Measurements from ENCODE around the gene C1D.

The C1D gene

GRCh38 chr2:68024450-68024849 is 38.4 kb downstream of the C1D start:
- Histone ChIP-seq H3K9me3 (ENCODE audit: control insufficient read depth in 5 of 5, low read length in 5 of 5) (no peaks in the 10 kb centered on the region), H3K4me1 (ENCODE audit: control insufficient read depth in 5 of 5, insufficient read depth in 5 of 5, low read length in 5 of 5) (no peaks in the 10 kb centered on the region), H3K4me3 (ENCODE audit: low read depth in 1 of 5, low read length in 5 of 5) (no peak overlapping the region), H3K9ac (ENCODE audit: low read length in 5 of 5) (no peak overlapping the region), H3K27me3 (ENCODE audit: control insufficient read depth in 5 of 5, insufficient read depth in 4 of 5, low read length in 5 of 5) (peaks cover 0 to 3% (median 0%) of the 10 kb centered on the region in 5 donors), H3K36me3 (ENCODE audit: control insufficient read depth in 5 of 5, insufficient read depth in 5 of 5, low read length in 5 of 5) (no peaks in the 10 kb centered on the region), H3K27ac (ENCODE audit: low read depth, low read length) (no peak overlapping the region)

- Histone ChIP-seq H3K9ac (ENCODE audit: low read length in 5 of 5) (no peak overlapping the region), H3K9me3 (ENCODE audit: control insufficient read depth in 5 of 5, low read length in 5 of 5) (no peaks in the 10 kb centered on the region), H3K27me3 (ENCODE audit: control insufficient read depth in 5 of 5, insufficient read depth in 4 of 5, low read length in 5 of 5) (peaks cover 0 to 3% (median 0%) of the 10 kb centered on the region in 5 donors), H3K4me3 (ENCODE audit: low read depth in 1 of 5, low read length in 5 of 5) (no peak overlapping the region), H3K27ac (ENCODE audit: low read depth, low read length) (no peak overlapping the region), H3K4me1 (ENCODE audit: control insufficient read depth in 5 of 5, insufficient read depth in 5 of 5, low read length in 5 of 5) (no peaks in the 10 kb centered on the region), H3K36me3 (ENCODE audit: control insufficient read depth in 5 of 5, insufficient read depth in 5 of 5, low read length in 5 of 5) (no peaks in the 10 kb centered on the region)
These were observed 38.9 kb downstream of the C1D start for GRCh38 chr2:68023904-68024303.

GRCh38 chr2:68018727-68019126 is 44.1 kb downstream of the C1D start:
- no peak overlapping the region for H3K9ac ChIP-seq (ENCODE audit: low read length in 5 of 5)

DNA sequence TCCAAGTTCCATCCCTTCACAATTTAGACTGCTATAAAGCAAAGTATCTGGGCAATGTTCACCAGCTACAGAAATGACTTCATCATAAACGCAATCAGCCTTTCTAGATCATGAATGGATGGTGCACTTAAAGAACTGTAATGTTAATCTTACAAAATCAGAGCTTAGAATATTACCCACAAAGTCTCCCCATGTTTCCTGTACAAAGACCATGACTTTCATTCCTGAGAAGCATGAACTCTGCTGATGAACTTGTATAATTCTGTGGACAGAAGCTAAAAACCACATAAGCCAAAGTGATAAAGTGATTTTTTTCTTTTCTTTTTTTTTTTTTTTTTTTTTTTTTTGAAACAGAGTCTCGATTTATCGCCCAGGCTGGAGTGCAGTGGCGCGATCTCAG is 53.3 kb downstream of the C1D start:
- Histone ChIP-seq H3K4me3 (ENCODE audit: low read depth in 1 of 5, low read length in 5 of 5) (no peak overlapping the region), H3K27ac (ENCODE audit: low read depth, low read length) (no peak overlapping the region), H3K4me1 (ENCODE audit: control insufficient read depth in 5 of 5, insufficient read depth in 5 of 5, low read length in 5 of 5) (no peaks in the 10 kb centered on the region), H3K9me3 (ENCODE audit: control insufficient read depth in 5 of 5, low read length in 5 of 5) (no peaks in the 10 kb centered on the region), H3K9ac (ENCODE audit: low read length in 5 of 5) (no peak overlapping the region), H3K27me3 (ENCODE audit: control insufficient read depth in 5 of 5, insufficient read depth in 4 of 5, low read length in 5 of 5) (peaks cover 0 to 3% (median 0%) of the 10 kb centered on the region in 5 donors), H3K36me3 (ENCODE audit: control insufficient read depth in 5 of 5, insufficient read depth in 5 of 5, low read length in 5 of 5) (no peaks in the 10 kb centered on the region)

More at GRCh38 chr2:68018727-68019126, 44.1 kb downstream of the C1D start:
- no peak overlapping the region for H3K27ac ChIP-seq (ENCODE audit: low read depth, low read length)
- no peak overlapping the region for H3K4me3 ChIP-seq (ENCODE audit: low read depth in 1 of 5, low read length in 5 of 5)
- H3K27me3 ChIP-seq (ENCODE audit: control insufficient read depth in 5 of 5, insufficient read depth in 4 of 5, low read length in 5 of 5), result peaks cover 0 to 2% (median 0%) of the 10 kb centered on the region in 5 donors
- H3K4me1 ChIP-seq (ENCODE audit: control insufficient read depth in 5 of 5, insufficient read depth in 5 of 5, low read length in 5 of 5), result no peaks in the 10 kb centered on the region
- no peaks in the 10 kb centered on the region for H3K36me3 ChIP-seq (ENCODE audit: control insufficient read depth in 5 of 5, insufficient read depth in 5 of 5, low read length in 5 of 5)
- H3K9me3 ChIP-seq (ENCODE audit: control insufficient read depth in 5 of 5, low read length in 5 of 5), result no peaks in the 10 kb centered on the region

GRCh38 chr2:68000170-68000825 is 62.5 kb downstream of the C1D start:
- H3K4me1 ChIP-seq (ENCODE audit: control insufficient read depth in 5 of 5, insufficient read depth in 5 of 5, low read length in 5 of 5), result peaks cover 0 to 11% (median 0%) of the 10 kb centered on the region in 5 donors
- H3K9ac ChIP-seq (ENCODE audit: low read length in 5 of 5), result no peak overlapping the region
- H3K27me3 ChIP-seq (ENCODE audit: control insufficient read depth in 5 of 5, insufficient read depth in 4 of 5, low read length in 5 of 5), result no peaks in the 10 kb centered on the region
- H3K9me3 ChIP-seq (ENCODE audit: control insufficient read depth in 5 of 5, low read length in 5 of 5), result no peaks in the 10 kb centered on the region
- no peaks in the 10 kb centered on the region for H3K36me3 ChIP-seq (ENCODE audit: control insufficient read depth in 5 of 5, insufficient read depth in 5 of 5, low read length in 5 of 5)
- H3K4me3 ChIP-seq (ENCODE audit: low read depth in 1 of 5, low read length in 5 of 5), result no peak overlapping the region
- H3K27ac ChIP-seq (ENCODE audit: low read depth, low read length), result no peak overlapping the region

- Histone ChIP-seq H3K9me3 (ENCODE audit: control insufficient read depth in 5 of 5, low read length in 5 of 5) (no peaks in the 10 kb centered on the region), H3K36me3 (ENCODE audit: control insufficient read depth in 5 of 5, insufficient read depth in 5 of 5, low read length in 5 of 5) (no peaks in the 10 kb centered on the region), H3K9ac (ENCODE audit: low read length in 5 of 5) (no peak overlapping the region), H3K4me1 (ENCODE audit: control insufficient read depth in 5 of 5, insufficient read depth in 5 of 5, low read length in 5 of 5) (peaks cover 0 to 11% (median 0%) of the 10 kb centered on the region in 5 donors), H3K27ac (ENCODE audit: low read depth, low read length) (no peak overlapping the region), H3K27me3 (ENCODE audit: control insufficient read depth in 5 of 5, insufficient read depth in 4 of 5, low read length in 5 of 5) (no peaks in the 10 kb centered on the region), H3K4me3 (ENCODE audit: low read depth in 1 of 5, low read length in 5 of 5) (no peak overlapping the region)
These were observed 63.5 kb downstream of the C1D start for GRCh38 chr2:67999332-67999731.

GRCh38 chr2:67997903-67998302 is 64.9 kb downstream of the C1D start:
- H3K9ac ChIP-seq (ENCODE audit: low read length in 5 of 5), result no peak overlapping the region
- H3K27ac ChIP-seq (ENCODE audit: low read depth, low read length), result no peak overlapping the region
- peaks cover 0 to 11% (median 0%) of the 10 kb centered on the region in 5 donors for H3K4me1 ChIP-seq (ENCODE audit: control insufficient read depth in 5 of 5, insufficient read depth in 5 of 5, low read length in 5 of 5)
- H3K27me3 ChIP-seq (ENCODE audit: control insufficient read depth in 5 of 5, insufficient read depth in 4 of 5, low read length in 5 of 5), result no peaks in the 10 kb centered on the region
- H3K4me3 ChIP-seq (ENCODE audit: low read depth in 1 of 5, low read length in 5 of 5), result no peak overlapping the region
- no peaks in the 10 kb centered on the region for H3K36me3 ChIP-seq (ENCODE audit: control insufficient read depth in 5 of 5, insufficient read depth in 5 of 5, low read length in 5 of 5)
- H3K9me3 ChIP-seq (ENCODE audit: control insufficient read depth in 5 of 5, low read length in 5 of 5), result no peaks in the 10 kb centered on the region

GRCh38 chr2:67997528-67997900 is 65.3 kb downstream of the C1D start:
- Histone ChIP-seq H3K4me1 (ENCODE audit: control insufficient read depth in 5 of 5, insufficient read depth in 5 of 5, low read length in 5 of 5) (peaks cover 0 to 11% (median 0%) of the 10 kb centered on the region in 5 donors), H3K9me3 (ENCODE audit: control insufficient read depth in 5 of 5, low read length in 5 of 5) (no peaks in the 10 kb centered on the region), H3K27me3 (ENCODE audit: control insufficient read depth in 5 of 5, insufficient read depth in 4 of 5, low read length in 5 of 5) (no peaks in the 10 kb centered on the region), H3K36me3 (ENCODE audit: control insufficient read depth in 5 of 5, insufficient read depth in 5 of 5, low read length in 5 of 5) (no peaks in the 10 kb centered on the region), H3K27ac (ENCODE audit: low read depth, low read length) (no peak overlapping the region), H3K9ac (ENCODE audit: low read length in 5 of 5) (no peak overlapping the region), H3K4me3 (ENCODE audit: low read depth in 1 of 5, low read length in 5 of 5) (no peak overlapping the region)

DNA sequence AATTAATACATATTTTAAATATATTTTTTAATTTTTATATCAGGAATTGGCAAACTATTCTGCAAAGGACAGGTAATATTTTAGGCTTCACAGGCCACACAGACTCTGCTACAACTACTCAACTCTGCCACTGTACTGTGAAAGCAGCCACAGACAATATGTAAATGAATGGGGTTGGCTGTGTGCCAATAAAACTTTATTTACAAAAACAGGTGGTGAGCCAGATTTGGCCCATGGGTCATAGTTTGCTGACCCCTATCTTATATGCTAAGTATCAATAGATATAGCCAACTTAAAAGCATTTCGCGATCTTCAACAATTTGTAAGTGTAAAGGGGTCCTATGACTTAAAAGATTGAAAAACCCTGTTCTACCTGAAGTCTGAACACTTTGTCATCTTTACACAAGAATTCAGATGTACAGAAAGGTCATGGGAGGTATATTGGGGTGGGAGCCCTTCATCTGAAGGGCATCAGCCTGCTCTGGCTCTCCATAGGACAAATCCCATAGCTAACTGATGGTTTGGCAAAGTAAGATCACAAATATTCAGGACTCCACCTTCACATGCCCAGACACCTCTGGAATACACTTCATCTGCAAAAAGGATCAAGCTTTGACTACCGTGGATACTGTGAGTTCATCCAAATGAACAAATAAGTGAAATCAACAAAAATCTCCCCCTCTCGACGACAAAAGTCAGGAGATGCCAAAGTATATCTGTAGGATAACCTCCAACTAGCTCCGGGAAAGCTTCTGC is 65.9 kb downstream of the C1D start:
- Histone ChIP-seq H3K4me3 (ENCODE audit: low read depth in 1 of 5, low read length in 5 of 5) (no peak overlapping the region), H3K27me3 (ENCODE audit: control insufficient read depth in 5 of 5, insufficient read depth in 4 of 5, low read length in 5 of 5) (no peaks in the 10 kb centered on the region), H3K27ac (ENCODE audit: low read depth, low read length) (no peak overlapping the region), H3K9me3 (ENCODE audit: control insufficient read depth in 5 of 5, low read length in 5 of 5) (no peaks in the 10 kb centered on the region), H3K4me1 (ENCODE audit: control insufficient read depth in 5 of 5, insufficient read depth in 5 of 5, low read length in 5 of 5) (peaks cover 0 to 11% (median 0%) of the 10 kb centered on the region in 5 donors), H3K36me3 (ENCODE audit: control insufficient read depth in 5 of 5, insufficient read depth in 5 of 5, low read length in 5 of 5) (no peaks in the 10 kb centered on the region), H3K9ac (ENCODE audit: low read length in 5 of 5) (no peak overlapping the region)

GRCh38 chr2:67994716-67995115 is 68.1 kb downstream of the C1D start:
- Histone ChIP-seq H3K27me3 (ENCODE audit: control insufficient read depth in 5 of 5, insufficient read depth in 4 of 5, low read length in 5 of 5) (no peaks in the 10 kb centered on the region), H3K4me1 (ENCODE audit: control insufficient read depth in 5 of 5, insufficient read depth in 5 of 5, low read length in 5 of 5) (peaks cover 0 to 11% (median 0%) of the 10 kb centered on the region in 5 donors), H3K36me3 (ENCODE audit: control insufficient read depth in 5 of 5, insufficient read depth in 5 of 5, low read length in 5 of 5) (no peaks in the 10 kb centered on the region), H3K9me3 (ENCODE audit: control insufficient read depth in 5 of 5, low read length in 5 of 5) (no peaks in the 10 kb centered on the region), H3K4me3 (ENCODE audit: low read depth in 1 of 5, low read length in 5 of 5) (no peak overlapping the region), H3K27ac (ENCODE audit: low read depth, low read length) (no peak overlapping the region), H3K9ac (ENCODE audit: low read length in 5 of 5) (no peak overlapping the region)

Measured in subcutaneous abdominal adipose tissue (tissue), 5 donors.